Neural progenitor cell (in vitro differentiated cells): ENCODE data around the gene KRTCAP3. TPM values are rescaled to one million over a fixed set of nuclear protein-coding genes. Genes with fewer than 3 reads are reported as not detected.

Experiments
- DNase-seq: peaks from one replicate; pipeline ENCODE4 v3.0.0-alpha.2; 2016; ENCODE audit warnings: low spot score
- H2AFZ ChIP-seq: fragments of 200-600 bp; sonication (generic); replicated peaks from 2 replicates; pipeline ENCODE4 v1.6.1; 2016; ENCODE audit warnings: antibody characterized with exemption
- H3F3A ChIP-seq: fragments of 200-600 bp; sonication (generic); 2 replicates; pipeline ENCODE4 v1.6.1; 2016; ENCODE audit warnings: antibody characterized with exemption, low read depth
- H3K27ac ChIP-seq: fragments of 200-600 bp; sonication (generic); 2 replicates; pipeline ENCODE4 v1.5.1; 2016; ENCODE audit warnings: mild to moderate bottlenecking
- H3K27me3 ChIP-seq: fragments of 200-600 bp; sonication (generic); 2 replicates; pipeline ENCODE4 v1.6.1; 2016; ENCODE audit warnings: mild to moderate bottlenecking, moderate library complexity
- H3K36me3 ChIP-seq: fragments of 200-600 bp; sonication (generic); 2 replicates; pipeline ENCODE4 v1.5.1; 2016
- H3K4me1 ChIP-seq: fragments of 200-600 bp; sonication (generic); 2 replicates; pipeline ENCODE4 v1.6.1; 2016; ENCODE audit warnings: mixed run types
- H3K4me2 ChIP-seq: fragments of 200-600 bp; sonication (generic); 2 replicates; pipeline ENCODE4 v1.6.1; 2016
- H3K4me3 ChIP-seq: fragments of 200-600 bp; sonication (generic); 2 replicates; pipeline ENCODE4 v1.5.1; 2016
- H3K79me2 ChIP-seq: fragments of 200-600 bp; sonication (generic); 2 replicates; pipeline ENCODE4 v1.6.1; 2016; ENCODE audit warnings: low read depth
- H3K9ac ChIP-seq: fragments of 200-600 bp; sonication (generic); 2 replicates; pipeline ENCODE4 v1.6.1; 2016
- H3K9me3 ChIP-seq: fragments of 200-600 bp; sonication (generic); 2 replicates; pipeline ENCODE4 v1.5.1; 2016; ENCODE audit warnings: low read depth
- H4K20me1 ChIP-seq: fragments of 200-600 bp; sonication (generic); 2 replicates; pipeline ENCODE4 v1.6.1; 2016; ENCODE audit warnings: low read depth
- H3K27ac Mint-ChIP-seq: 3 replicates; pipeline ENCODE4 v1.8.0; 2021; ENCODE audit warnings: mixed read lengths
- H3K27me3 Mint-ChIP-seq: 2 replicates; pipeline ENCODE4 v1.8.0; 2022; ENCODE audit warnings: low read depth, mild to moderate bottlenecking, inconsistent platforms, moderate library complexity, mixed read lengths; ENCODE audit not compliant: insufficient read depth
- H3K36me3 Mint-ChIP-seq: 3 replicates; pipeline ENCODE4 v1.8.0; 2021; ENCODE audit warnings: mixed read lengths
- H3K4me1 Mint-ChIP-seq: 3 replicates; pipeline ENCODE4 v1.8.0; 2021; ENCODE audit warnings: mixed read lengths
- H3K4me3 Mint-ChIP-seq: 3 replicates; pipeline ENCODE4 v1.8.0; 2021; ENCODE audit warnings: mild to moderate bottlenecking, moderate library complexity, mixed read lengths
- H3K9me3 Mint-ChIP-seq: 3 replicates; pipeline ENCODE4 v1.8.0; 2020; ENCODE audit warnings: mixed read lengths
- EZH2 ChIP-seq: fragments of 200-600 bp; sonication (generic); IDR thresholded peaks from 2 replicates; pipeline ENCODE4 v1.6.1; 2017; ENCODE audit warnings: antibody characterized with exemption, mild to moderate bottlenecking, moderate library complexity
- EZH2phosphoT487 ChIP-seq: fragments of 200-600 bp; sonication (generic); IDR thresholded peaks from 2 replicates; pipeline ENCODE4 v1.6.1; 2017; ENCODE audit warnings: antibody characterized with exemption
- total RNA-seq: library from RNA; depleted of rRNA; stranded (reverse); fragments of >200 nt; gene quantifications from 2 replicates; pipeline ENCODE4 v1.2.3, GENCODE V29; 2015; ENCODE audit warnings: low replicate concordance
- TF ChIP-seq, protein P1 (sequence below): fragments of 200-600 bp; sonication (generic); IDR thresholded peaks from 2 replicates; pipeline ENCODE4 v1.5.1; 2017; ENCODE audit warnings: antibody characterized with exemption, mild to moderate bottlenecking

Gene KRTCAP3
- total RNA-seq, 1 donor from 2014 or later: 0.88 TPM

- H3K9ac ChIP-seq: no peak overlapping the region
- H3K79me2 ChIP-seq: no peaks in the 10 kb centered on the region
- no peaks in the 10 kb centered on the region for H3K27me3 Mint-ChIP-seq
- no peak for DNase-seq
- no peaks in the 10 kb centered on the region for H3K9me3 ChIP-seq
- no peaks in the 10 kb centered on the region for H3K9me3 Mint-ChIP-seq
- H4K20me1 ChIP-seq: no peaks in the 10 kb centered on the region
- no peak overlapping the region for H3K27ac Mint-ChIP-seq
- no peaks in the 10 kb centered on the region for H3K36me3 ChIP-seq
- TF ChIP-seq, protein P1, sequence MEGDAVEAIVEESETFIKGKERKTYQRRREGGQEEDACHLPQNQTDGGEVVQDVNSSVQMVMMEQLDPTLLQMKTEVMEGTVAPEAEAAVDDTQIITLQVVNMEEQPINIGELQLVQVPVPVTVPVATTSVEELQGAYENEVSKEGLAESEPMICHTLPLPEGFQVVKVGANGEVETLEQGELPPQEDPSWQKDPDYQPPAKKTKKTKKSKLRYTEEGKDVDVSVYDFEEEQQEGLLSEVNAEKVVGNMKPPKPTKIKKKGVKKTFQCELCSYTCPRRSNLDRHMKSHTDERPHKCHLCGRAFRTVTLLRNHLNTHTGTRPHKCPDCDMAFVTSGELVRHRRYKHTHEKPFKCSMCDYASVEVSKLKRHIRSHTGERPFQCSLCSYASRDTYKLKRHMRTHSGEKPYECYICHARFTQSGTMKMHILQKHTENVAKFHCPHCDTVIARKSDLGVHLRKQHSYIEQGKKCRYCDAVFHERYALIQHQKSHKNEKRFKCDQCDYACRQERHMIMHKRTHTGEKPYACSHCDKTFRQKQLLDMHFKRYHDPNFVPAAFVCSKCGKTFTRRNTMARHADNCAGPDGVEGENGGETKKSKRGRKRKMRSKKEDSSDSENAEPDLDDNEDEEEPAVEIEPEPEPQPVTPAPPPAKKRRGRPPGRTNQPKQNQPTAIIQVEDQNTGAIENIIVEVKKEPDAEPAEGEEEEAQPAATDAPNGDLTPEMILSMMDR: no peak
- TF ChIP-seq EZH2phosphoT487 (no peak), EZH2 (no peak)
- peaks cover 8% of the 10 kb centered on the region for H3K36me3 Mint-ChIP-seq
- H3F3A ChIP-seq: no peaks in the 10 kb centered on the region
- H3K27ac ChIP-seq: no peak overlapping the region
- H3K4me1 Mint-ChIP-seq: peaks cover 18% of the 10 kb centered on the region
- no peaks in the 10 kb centered on the region for H3K4me1 ChIP-seq
- no peaks in the 10 kb centered on the region for H3K27me3 ChIP-seq
- no peak overlapping the region for H3K4me2 ChIP-seq
- no peak overlapping the region for H3K4me3 Mint-ChIP-seq
- no peak overlapping the region for H2AFZ ChIP-seq
- H3K4me3 ChIP-seq: no peak overlapping the region
Observed at GRCh38 chr2:27485496-27485895, 43.3 kb downstream of the KRTCAP3 start.

- Histone ChIP-seq H3F3A (peaks cover 5% of the 10 kb centered on the region), H3K9me3 (no peaks in the 10 kb centered on the region), H3K36me3 (no peaks in the 10 kb centered on the region), H3K9ac (no peak overlapping the region), H4K20me1 (no peaks in the 10 kb centered on the region), H3K27ac (no peak overlapping the region), H2AFZ (peak overlapping the region; percentile 75), H3K27me3 (peaks cover 7% of the 10 kb centered on the region), H3K79me2 (no peaks in the 10 kb centered on the region), H3K4me1 (no peaks in the 10 kb centered on the region), H3K4me2 (peak overlapping the region; percentile 81), H3K4me3 (peak overlapping the region; percentile 70)
- peaks cover 8% of the 10 kb centered on the region for H3K36me3 Mint-ChIP-seq
- H3K4me1 Mint-ChIP-seq: peaks cover 22% of the 10 kb centered on the region
- H3K27ac Mint-ChIP-seq: no peak overlapping the region
- no peaks in the 10 kb centered on the region for H3K9me3 Mint-ChIP-seq
- TF ChIP-seq EZH2 (no peak), EZH2phosphoT487 (no peak)
- TF ChIP-seq, protein P1: no peak
- H3K27me3 Mint-ChIP-seq: peaks cover 5% of the 10 kb centered on the region
- peak overlapping the region; percentile 96 for H3K4me3 Mint-ChIP-seq
- DNase-seq: peak; percentile 54
Observed at GRCh38 chr2:27489118-27489497, 46.9 kb downstream of the KRTCAP3 start.

- Histone ChIP-seq H3K27me3 (peaks cover 13% of the 10 kb centered on the region), H3K4me3 (peak within 1 kb of the TSS; percentile 70), H3K36me3 (no peaks in the 10 kb centered on the region), H3K9ac (no peak within 1 kb of the TSS), H3K79me2 (no peaks in the 10 kb centered on the region), H3K4me1 (no peaks in the 10 kb centered on the region), H3K9me3 (no peaks in the 10 kb centered on the region), H2AFZ (peak within 1 kb of the TSS; percentile 75), H3F3A (peaks cover 11% of the 10 kb centered on the region), H4K20me1 (no peaks in the 10 kb centered on the region), H3K27ac (no peak within 1 kb of the TSS), H3K4me2 (peak within 1 kb of the TSS; percentile 81)
- Mint-ChIP-seq H3K4me3 (peak within 1 kb of the TSS; percentile 96), H3K27me3 (peaks cover 5% of the 10 kb centered on the region), H3K27ac (peak within 1 kb of the TSS; percentile 6), H3K9me3 (no peaks in the 10 kb centered on the region), H3K36me3 (peaks cover 8% of the 10 kb centered on the region), H3K4me1 (peaks cover 22% of the 10 kb centered on the region)
- DNase-seq: peak; percentile 100
- TF ChIP-seq EZH2phosphoT487 (no peak), EZH2 (no peak)
- TF ChIP-seq, protein P1: no peak
Observed at GRCh38 chr2:27489498-27490397, 47.6 kb downstream of the KRTCAP3 start, which contains the start of gene IFT172. Gene IFT172 (minus strand): TSS chr2:27489743. CDS start chr2:27489653, 90 bp downstream.
